ENCODE data around the gene LPP.

Gene LPP

GRCh38 chr3:188294823-188295487 is 141.0 kb downstream of the LPP start:
- TF ChIP-seq CTCF (IDR thresholded peaks at IDR 0.05; ENCODE audit: control extremely low read depth, extremely low read depth, low read depth, missing control alignments): no peak
- DNase-seq (ENCODE audit: extremely low spot score): no peak
- ChIA-PET CTCF (interaction anchor here (1.1 kb wide), 1 partner anchor 33 kb away, joined by 3 read pairs; no protein-coding TSS in a partner anchor), POLR2A (interaction anchor here (0.5 kb wide), 1 partner anchor 1075 kb away, joined by 4 read pairs; no protein-coding TSS in a partner anchor)

GRCh38 chr3:188295876-188296275 is 141.9 kb downstream of the LPP start:
- ChIA-PET CTCF (interaction anchor here (1.2 kb wide), 1 partner anchor 9 kb away, joined by 3 read pairs; no protein-coding TSS in a partner anchor), POLR2A (no interaction called here)
- no peak for TF ChIP-seq CTCF (IDR thresholded peaks at IDR 0.05; ENCODE audit: control extremely low read depth, extremely low read depth, low read depth, missing control alignments)
- no peak for DNase-seq (ENCODE audit: extremely low spot score)

- ChIA-PET POLR2A (no interaction called here), CTCF (interaction anchor here (1.1 to 1.2 kb wide), 2 partner anchors 8 to 14 kb away, joined by 3 read pairs; no protein-coding TSS in a partner anchor)
- no peak for TF ChIP-seq CTCF (IDR thresholded peaks at IDR 0.05; ENCODE audit: control extremely low read depth, extremely low read depth, low read depth, missing control alignments)
- DNase-seq (ENCODE audit: extremely low spot score): no peak
These were observed 143.0 kb downstream of the LPP start for GRCh38 chr3:188296761-188297612.

GRCh38 chr3:188298585-188298984 is 144.6 kb downstream of the LPP start:
- ChIA-PET CTCF (interaction anchor here (1.1 kb wide), 1 partner anchor 16 kb away, joined by 3 read pairs; no protein-coding TSS in a partner anchor), POLR2A (no interaction called here)
- TF ChIP-seq CTCF (IDR thresholded peaks at IDR 0.05; ENCODE audit: control extremely low read depth, extremely low read depth, low read depth, missing control alignments): no peak
- no peak for DNase-seq (ENCODE audit: extremely low spot score)

- ChIA-PET CTCF (no interaction called here), POLR2A (no interaction called here)
- DNase-seq (ENCODE audit: extremely low spot score): no peak
- TF ChIP-seq CTCF (IDR thresholded peaks at IDR 0.05; ENCODE audit: control extremely low read depth, extremely low read depth, low read depth, missing control alignments): no peak
These were observed 145.1 kb downstream of the LPP start for GRCh38 chr3:188299068-188299467.

- DNase-seq (ENCODE audit: extremely low spot score): no peak
- POLR2A ChIA-PET: no interaction called here
- no peak for TF ChIP-seq CTCF (IDR thresholded peaks at IDR 0.05; ENCODE audit: control extremely low read depth, extremely low read depth, low read depth, missing control alignments)
- CTCF ChIA-PET: no interaction called here
These were observed 145.8 kb downstream of the LPP start for GRCh38 chr3:188299708-188300107.
